Thymus (tissue), 11 donors: ENCODE data around the gene HAAO. TPM values are rescaled to one million over a fixed set of nuclear protein-coding genes. Genes with fewer than 3 reads are reported as not detected.
"Not testable (repeated sequence)": the region's sequence is repeated elsewhere in the genome, so short reads cannot be mapped to it uniquely, and the experiment has no call there.

ENCODE experiments used
- DNase-seq, 9 donors: peaks; one replicate each; pipeline ENCODE4 v3.0.0-alpha.2; 2013; ENCODE audit warnings: low spot score in 9 of 9, low read depth in 6 of 9, missing footprints in 1 of 9
- H3K27ac ChIP-seq, 2 donors: one replicate each; pipeline ENCODE4 v1.5.1; 2013; ENCODE audit warnings: control low read depth in 1 of 2, low read depth in 1 of 2, low read length in 1 of 2, mild to moderate bottlenecking in 1 of 2, moderate library complexity in 1 of 2
- H3K27me3 ChIP-seq, 2 donors: one replicate each; pipeline ENCODE4 v1.5.1; 2013; ENCODE audit warnings: low read length in 1 of 2; ENCODE audit not compliant: control insufficient read depth in 2 of 2, insufficient read depth in 1 of 2
- H3K36me3 ChIP-seq, 2 donors: one replicate each; pipeline ENCODE4 v1.5.1; 2013; ENCODE audit warnings: low read length in 1 of 2, mild to moderate bottlenecking in 1 of 2, moderate library complexity in 1 of 2; ENCODE audit not compliant: control insufficient read depth in 2 of 2, insufficient read depth in 2 of 2
- H3K4me1 ChIP-seq, 2 donors: one replicate each; pipeline ENCODE4 v1.5.1; 2013; ENCODE audit warnings: low read length in 2 of 2; ENCODE audit not compliant: control insufficient read depth in 2 of 2, insufficient read depth in 2 of 2
- H3K4me3 ChIP-seq, 2 donors: one replicate each; pipeline ENCODE4 v1.5.1; 2013; ENCODE audit warnings: low read length in 2 of 2, control low read depth in 1 of 2, mild to moderate bottlenecking in 1 of 2
- H3K9me3 ChIP-seq, 2 donors: one replicate each; pipeline ENCODE4 v1.5.1; 2013; ENCODE audit warnings: low read length in 1 of 2, mild to moderate bottlenecking in 1 of 2; ENCODE audit not compliant: control insufficient read depth in 2 of 2, insufficient read depth in 1 of 2
- WGBS: extraction: QIAGEN DNeasy Blood & Tissue Kit; methylation state at CpG from one replicate; pipeline ENCODE4 v1.1.7; 2013; 5-methylcytosine and 5-hydroxymethylcytosine counted together
- polyA plus RNA-seq: library from polyadenylated mRNA; stranded (reverse); fragments of 200-250 nt; gene quantifications from one replicate; pipeline ENCODE4 v1.2.3, GENCODE V29; 2013
- total RNA-seq: library from RNA; stranded (reverse); fragments of 120-200 nt; gene quantifications from one replicate; pipeline ENCODE4 v1.2.4, GENCODE V29; 2013
- donor health status: healthy.

Gene HAAO
- total and polyA plus RNA-seq, 2 donors = 4.6 to 6.2 TPM

DNA sequence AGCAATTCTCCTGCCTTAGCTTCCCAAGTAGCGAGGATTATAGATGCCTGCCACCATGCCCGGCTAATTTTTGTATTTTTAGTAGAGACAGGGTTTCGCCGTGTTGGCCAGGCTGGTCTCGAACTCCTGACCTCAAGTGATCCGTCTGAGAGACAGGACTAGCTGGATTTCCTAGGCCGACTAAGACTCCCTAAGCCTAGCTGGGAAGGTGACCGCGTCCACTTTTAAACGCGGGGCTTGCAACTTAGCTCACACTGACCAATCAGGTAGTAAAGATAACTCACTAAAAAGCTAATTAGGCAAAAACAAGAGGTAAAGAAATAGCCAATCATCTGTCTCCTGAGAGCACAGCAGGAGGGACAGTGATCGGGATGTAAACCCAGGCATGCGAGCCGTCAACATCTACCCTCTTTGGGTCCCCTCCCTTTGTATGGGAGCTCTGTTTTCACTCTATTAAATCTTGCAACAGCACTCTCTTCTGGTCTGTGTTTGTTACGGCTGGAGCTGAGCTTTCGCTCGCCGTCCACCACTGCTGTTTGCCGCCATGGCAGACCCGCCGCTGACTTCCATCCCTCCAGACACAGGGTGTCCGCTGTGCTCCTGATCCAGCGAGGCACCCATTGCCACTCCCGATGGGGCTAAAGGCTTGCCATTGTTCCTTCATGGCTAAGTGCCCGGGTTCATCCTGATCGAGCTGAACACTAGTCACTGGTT is 39.3 kb upstream of the HAAO start:
- WGBS = 93% methylated on average over 26 of the region's 26 CpGs
- not testable (repeated sequence) for H3K27ac ChIP-seq, DNase-seq, H3K9me3 ChIP-seq, H3K4me3 ChIP-seq, H3K36me3 ChIP-seq, H3K27me3 ChIP-seq
- H3K4me1 ChIP-seq = peaks cover 2 to 10% of the 10 kb centered on the region in 2 donors

- H3K36me3 ChIP-seq = no peaks in the 10 kb centered on the region
- no peaks in the 10 kb centered on the region for H3K27me3 ChIP-seq
- H3K27ac ChIP-seq = no peak overlapping the region
- no peaks in the 10 kb centered on the region for H3K9me3 ChIP-seq
- H3K4me1 ChIP-seq = peaks cover 2 to 10% of the 10 kb centered on the region in 2 donors
- H3K4me3 ChIP-seq = no peak overlapping the region
- WGBS = 98% methylated on average over 6 of the region's 6 CpGs
- no peak for DNase-seq
Measured at GRCh38 chr2:42830922-42831574, 38.7 kb upstream of the HAAO start.

DNA sequence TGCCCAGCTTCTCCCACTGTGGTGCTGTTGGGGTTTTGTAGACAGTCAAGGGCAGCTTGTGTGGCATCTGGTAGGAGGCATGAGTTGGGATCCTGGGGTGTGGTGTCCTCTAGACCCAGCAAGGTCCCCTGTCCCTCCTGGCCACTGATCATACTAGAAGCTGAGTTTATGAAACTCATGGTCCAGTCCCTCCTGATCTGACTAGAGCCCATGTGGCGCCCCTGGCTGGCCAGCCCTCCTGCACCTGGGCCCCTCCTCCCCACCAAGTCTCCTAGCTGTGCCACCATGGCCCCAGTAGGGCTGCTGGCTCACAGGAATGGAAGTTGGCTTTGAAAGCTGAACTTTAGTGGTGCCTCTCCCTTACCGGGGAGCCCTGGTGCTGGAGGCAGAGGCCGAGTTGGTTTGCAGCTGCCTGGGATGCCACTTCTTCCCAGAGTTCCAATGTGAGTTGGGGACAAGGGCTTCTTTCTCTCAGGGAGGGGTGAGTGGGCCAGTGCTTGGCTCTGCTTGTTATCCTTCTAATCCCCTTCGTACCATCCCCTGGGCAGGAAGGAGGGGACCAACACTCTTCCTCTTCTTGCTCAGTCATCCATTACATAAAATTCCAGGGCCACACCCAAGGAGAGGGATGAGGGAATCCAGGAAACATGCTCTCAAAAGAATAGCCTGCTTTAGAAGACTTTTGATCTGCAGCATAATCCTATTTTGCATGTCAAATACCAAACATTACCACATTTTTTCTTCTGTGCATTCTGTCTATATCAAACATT is 37.5 kb upstream of the HAAO start:
- Histone ChIP-seq H3K4me3 (no peak overlapping the region), H3K9me3 (no peaks in the 10 kb centered on the region), H3K27ac (no peak overlapping the region), H3K4me1 (peaks cover 2 to 10% of the 10 kb centered on the region in 2 donors), H3K27me3 (no peaks in the 10 kb centered on the region), H3K36me3 (no peaks in the 10 kb centered on the region)
- DNase-seq = no peak
- WGBS = 97% methylated on average over 4 of the region's 4 CpGs

DNA sequence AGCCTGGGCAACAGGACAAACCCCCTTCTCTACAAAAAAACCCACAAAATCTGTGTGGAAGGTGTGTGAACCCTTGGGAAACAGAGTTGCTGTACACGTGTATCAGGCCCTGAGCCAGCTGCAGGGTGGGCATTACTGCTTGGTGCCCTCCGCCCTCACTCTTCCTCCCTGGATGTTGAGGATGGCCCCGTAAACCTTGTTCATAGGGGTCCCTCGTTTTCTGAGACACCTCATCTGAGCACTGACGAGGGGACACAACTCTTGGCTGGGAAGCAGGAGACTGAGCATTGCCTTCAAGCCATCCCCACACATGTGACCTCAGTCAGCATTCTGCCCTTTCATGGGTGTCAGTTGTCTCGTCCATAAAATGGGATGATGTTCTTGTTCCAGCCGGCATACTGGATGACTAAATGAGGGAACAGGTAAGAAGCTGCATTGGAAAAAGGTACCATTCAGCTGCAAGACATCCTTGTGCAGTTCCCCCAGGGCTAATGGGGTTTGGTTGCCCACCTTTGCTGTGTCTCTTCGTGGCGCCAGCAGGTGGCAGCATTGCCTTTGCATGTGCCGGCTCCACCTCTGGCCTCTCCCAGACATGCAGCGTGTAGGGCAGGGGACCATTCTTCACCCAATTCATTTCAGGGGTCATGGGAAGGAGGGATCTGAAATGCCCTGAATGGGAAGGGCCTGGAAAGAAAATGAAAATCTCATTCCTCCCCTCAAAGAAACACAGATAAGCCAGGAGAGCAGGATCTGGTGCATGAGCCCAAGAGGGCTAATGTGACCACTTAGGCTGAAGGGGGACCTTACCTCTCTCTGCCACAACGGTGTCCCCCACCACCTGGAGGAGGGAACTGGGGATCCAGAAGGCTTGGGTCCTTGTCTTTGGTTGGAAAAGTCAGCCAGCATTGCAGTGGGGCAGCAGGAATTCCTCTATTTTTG is 36.4 kb upstream of the HAAO start:
- DNase-seq = peak; percentile 46 to 84 (median 62)

GRCh38 chr2:42827647-42828486 is 35.5 kb upstream of the HAAO start:
- H3K9me3 ChIP-seq = no peaks in the 10 kb centered on the region
- H3K4me3 ChIP-seq = no peak overlapping the region
- H3K4me1 ChIP-seq = peaks cover 8 to 20% of the 10 kb centered on the region in 2 donors
- peak overlapping the region in 1 of 2 donors; percentile 53 for H3K27ac ChIP-seq
- no peaks in the 10 kb centered on the region for H3K36me3 ChIP-seq
- WGBS = 38% methylated on average over 47 of the region's 47 CpGs
- peak in 7 of 9 donors; percentile 40 to 80 (median 64) for DNase-seq
- H3K27me3 ChIP-seq = no peaks in the 10 kb centered on the region

More for the DNA sequence above, 36.4 kb upstream of the HAAO start:
- no peaks in the 10 kb centered on the region for H3K9me3 ChIP-seq
- WGBS = 45% methylated on average over 12 of the region's 12 CpGs
- no peaks in the 10 kb centered on the region for H3K27me3 ChIP-seq
- H3K27ac ChIP-seq = no peak overlapping the region
- no peaks in the 10 kb centered on the region for H3K36me3 ChIP-seq
- H3K4me1 ChIP-seq = peaks cover 6 to 18% of the 10 kb centered on the region in 2 donors
- H3K4me3 ChIP-seq = no peak overlapping the region

GRCh38 chr2:42826231-42826630 is 33.8 kb upstream of the HAAO start:
- Histone ChIP-seq H3K4me3 (no peak overlapping the region), H3K36me3 (no peaks in the 10 kb centered on the region), H3K9me3 (no peaks in the 10 kb centered on the region), H3K27me3 (no peaks in the 10 kb centered on the region), H3K4me1 (peaks cover 8 to 20% of the 10 kb centered on the region in 2 donors), H3K27ac (no peak overlapping the region)
- no peak for DNase-seq
- 96% methylated on average over 5 of the region's 5 CpGs for WGBS

GRCh38 chr2:42824454-42824807 is 32.0 kb upstream of the HAAO start:
- no peak for DNase-seq
- no peaks in the 10 kb centered on the region for H3K27me3 ChIP-seq
- WGBS = 67% methylated on average over 2 of the region's 2 CpGs
- peaks cover 8 to 20% of the 10 kb centered on the region in 2 donors for H3K4me1 ChIP-seq
- no peak overlapping the region for H3K27ac ChIP-seq
- H3K4me3 ChIP-seq = no peak overlapping the region
- no peaks in the 10 kb centered on the region for H3K36me3 ChIP-seq
- no peaks in the 10 kb centered on the region for H3K9me3 ChIP-seq
